Neural cell (in vitro differentiated cells): ENCODE data around the gene HOXD8. TPM values are rescaled to one million over a fixed set of nuclear protein-coding genes. Genes with fewer than 3 reads are reported as not detected.

Experiments used
- H2AFZ ChIP-seq: fragments of 200-600, 300-800 bp; sonication (generic), shearing (Covaris generic); 2 replicates; pipeline ENCODE4 v1.6.0; 2014; ENCODE audit warnings: low read depth, mild to moderate bottlenecking, antibody characterized with exemption, low read length, moderate library complexity
- H3F3A ChIP-seq: fragments of 200-600 bp; shearing (Covaris generic); 2 replicates; pipeline ENCODE4 v1.6.1; 2016; ENCODE audit warnings: mild to moderate bottlenecking, moderate library complexity, mixed read lengths, antibody characterized with exemption, low read length; ENCODE audit not compliant: insufficient read depth, poor library complexity, severe bottlenecking
- H3K27ac ChIP-seq: fragments of 200-600, 300-800 bp; sonication (generic), shearing (Covaris generic); 2 replicates; pipeline ENCODE4 v1.5.1; 2014; ENCODE audit warnings: mild to moderate bottlenecking, low read length, moderate library complexity
- H3K27me3 ChIP-seq: fragments of 300-800, 200-600 bp; sonication (generic), shearing (Covaris generic); 2 replicates; pipeline ENCODE4 v1.6.0; 2014; ENCODE audit warnings: mild to moderate bottlenecking, low read depth, low read length, moderate library complexity; ENCODE audit not compliant: insufficient read depth
- H3K36me3 ChIP-seq: fragments of 300-800, 200-600 bp; sonication (generic), shearing (Covaris generic); 2 replicates; pipeline ENCODE4 v1.5.1; 2014; ENCODE audit warnings: mild to moderate bottlenecking, antibody characterized with exemption, low read length, moderate library complexity; ENCODE audit not compliant: insufficient read depth
- H3K4me2 ChIP-seq: fragments of 300-800, 200-600 bp; sonication (generic), shearing (Covaris generic); 2 replicates; pipeline ENCODE4 v1.6.0; 2014; ENCODE audit warnings: mild to moderate bottlenecking, low read length
- H3K4me3 ChIP-seq: fragments of 300-800, 200-600 bp; sonication (generic), shearing (Covaris generic); 2 replicates; pipeline ENCODE4 v1.5.1; 2014; ENCODE audit warnings: mild to moderate bottlenecking, low read length, moderate library complexity
- H3K79me2 ChIP-seq: fragments of 200-600 bp; shearing (Covaris generic); replicated peaks from 2 replicates; pipeline ENCODE4 v1.6.0; 2014; ENCODE audit warnings: mild to moderate bottlenecking, low read length, moderate library complexity; ENCODE audit not compliant: insufficient read depth
- H3K9ac ChIP-seq: fragments of 300-800, 200-600 bp; sonication (generic), shearing (Covaris generic); 2 replicates; pipeline ENCODE4 v1.6.1; 2016; ENCODE audit warnings: mild to moderate bottlenecking, low read length, mixed read lengths
- H3K9me2 ChIP-seq: fragments of 200-600 bp; shearing (Covaris generic); 2 replicates; pipeline ENCODE4 v1.6.1; 2016; ENCODE audit warnings: mild to moderate bottlenecking, low read length, mixed read lengths; ENCODE audit not compliant: insufficient read depth
- H3K9me3 ChIP-seq: fragments of 200-600, 300-800 bp; sonication (generic), shearing (Covaris generic); 2 replicates; pipeline ENCODE4 v1.6.1; 2016; ENCODE audit warnings: mild to moderate bottlenecking, mixed run types, low read length, moderate library complexity, mixed read lengths
- H4K20me1 ChIP-seq: fragments of 200-600 bp; shearing (Covaris generic); 2 replicates; pipeline ENCODE4 v1.6.1; 2016; ENCODE audit warnings: mild to moderate bottlenecking, mixed run types; ENCODE audit not compliant: insufficient read depth
- EP300 ChIP-seq: fragments of 450-650 bp; conservative IDR thresholded peaks from 2 replicates; pipeline ENCODE4 v1.6.1; 2014; ENCODE audit warnings: antibody characterized with exemption, mild to moderate bottlenecking, moderate library complexity; ENCODE audit not compliant: poor library complexity, severe bottlenecking
- EZH2 ChIP-seq: fragments of 200-600, 300-800 bp; shearing (Covaris generic), sonication (generic); IDR thresholded peaks from 2 replicates; pipeline ENCODE4 v1.6.1; 2014; ENCODE audit warnings: antibody characterized with exemption, low read length, borderline replicate concordance, mild to moderate bottlenecking; ENCODE audit not compliant: insufficient read depth, poor library complexity, severe bottlenecking
- MXI1 ChIP-seq: fragments of 450-650 bp; conservative IDR thresholded peaks from 2 replicates; pipeline ENCODE4 v1.6.1; 2014; ENCODE audit warnings: antibody characterized with exemption, mild to moderate bottlenecking; ENCODE audit not compliant: poor library complexity, severe bottlenecking
- POLR2AphosphoS5 ChIP-seq: IDR thresholded peaks from 2 replicates; pipeline ENCODE4 v1.6.1; 2012
- RAD21 ChIP-seq: fragments of 450-650 bp; conservative IDR thresholded peaks from 2 replicates; pipeline ENCODE4 v1.6.1; 2014; ENCODE audit warnings: antibody characterized with exemption, mild to moderate bottlenecking, moderate library complexity
- SMC3 ChIP-seq: fragments of 450-650 bp; conservative IDR thresholded peaks from 2 replicates; pipeline ENCODE4 v1.6.1; 2014; ENCODE audit warnings: antibody characterized with exemption, mild to moderate bottlenecking, moderate library complexity; ENCODE audit not compliant: poor library complexity
- TAF1 ChIP-seq: IDR thresholded peaks from 2 replicates; pipeline ENCODE4 v1.6.1; 2012; ENCODE audit warnings: low read depth
- polyA plus RNA-seq: library from polyadenylated mRNA; depleted of rRNA; stranded (reverse); fragments of >200 nt; gene quantifications from 2 replicates; pipeline ENCODE4 v1.2.3, GENCODE V29; 2014
- TF ChIP-seq, protein P1 (sequence below): fragments of 450-650 bp; IDR thresholded peaks from 2 replicates; pipeline ENCODE4 v1.5.1; 2014; ENCODE audit warnings: antibody characterized with exemption, mild to moderate bottlenecking, moderate library complexity; ENCODE audit not compliant: poor library complexity, severe bottlenecking
- TF ChIP-seq, protein P2 (sequence below): IDR thresholded peaks from 2 replicates; pipeline ENCODE4 v1.6.1; 2012; ENCODE audit warnings: borderline replicate concordance

Gene HOXD8
- polyA plus RNA-seq, 1 donor from 2014 or later = not detected

DNA sequence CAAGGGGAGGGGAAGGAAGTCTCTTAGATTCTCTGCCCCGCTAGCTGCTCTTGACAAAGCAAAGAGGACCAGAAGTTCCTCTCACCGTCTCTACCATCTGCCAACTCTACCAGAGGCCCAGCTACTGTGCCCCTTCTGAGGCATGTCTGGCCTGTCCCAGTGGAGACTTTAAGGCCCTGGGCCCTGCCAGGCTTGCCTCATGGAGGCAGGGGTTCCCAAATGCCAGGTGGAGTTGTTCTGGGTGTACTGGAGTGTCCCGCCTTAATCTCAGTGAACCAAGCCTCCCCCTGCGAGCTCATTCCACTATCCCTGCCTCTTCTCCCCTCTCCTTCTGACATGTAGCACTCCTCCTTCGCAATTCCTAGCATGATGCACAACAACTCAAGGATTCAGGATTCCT lies 27.7 kb upstream of the HOXD8 start:
- Histone ChIP-seq H3K9me3 (peaks cover 7% of the 10 kb centered on the region), H3K36me3 (no peaks in the 10 kb centered on the region), H3K9me2 (no peaks in the 10 kb centered on the region), H3K9ac (no peak overlapping the region), H3K4me2 (no peak overlapping the region), H3K79me2 (no peaks in the 10 kb centered on the region), H2AFZ (no peak overlapping the region), H3K27me3 (peaks cover 100% of the 10 kb centered on the region), H3K27ac (no peak overlapping the region), H4K20me1 (no peaks in the 10 kb centered on the region), H3K4me3 (no peak overlapping the region), H3F3A (no peaks in the 10 kb centered on the region)
- TF ChIP-seq POLR2AphosphoS5 (no peak), EP300 (no peak), TAF1 (no peak), MXI1 (no peak), SMC3 (no peak), EZH2 (no peak), RAD21 (no peak)
- TF ChIP-seq, protein P1, sequence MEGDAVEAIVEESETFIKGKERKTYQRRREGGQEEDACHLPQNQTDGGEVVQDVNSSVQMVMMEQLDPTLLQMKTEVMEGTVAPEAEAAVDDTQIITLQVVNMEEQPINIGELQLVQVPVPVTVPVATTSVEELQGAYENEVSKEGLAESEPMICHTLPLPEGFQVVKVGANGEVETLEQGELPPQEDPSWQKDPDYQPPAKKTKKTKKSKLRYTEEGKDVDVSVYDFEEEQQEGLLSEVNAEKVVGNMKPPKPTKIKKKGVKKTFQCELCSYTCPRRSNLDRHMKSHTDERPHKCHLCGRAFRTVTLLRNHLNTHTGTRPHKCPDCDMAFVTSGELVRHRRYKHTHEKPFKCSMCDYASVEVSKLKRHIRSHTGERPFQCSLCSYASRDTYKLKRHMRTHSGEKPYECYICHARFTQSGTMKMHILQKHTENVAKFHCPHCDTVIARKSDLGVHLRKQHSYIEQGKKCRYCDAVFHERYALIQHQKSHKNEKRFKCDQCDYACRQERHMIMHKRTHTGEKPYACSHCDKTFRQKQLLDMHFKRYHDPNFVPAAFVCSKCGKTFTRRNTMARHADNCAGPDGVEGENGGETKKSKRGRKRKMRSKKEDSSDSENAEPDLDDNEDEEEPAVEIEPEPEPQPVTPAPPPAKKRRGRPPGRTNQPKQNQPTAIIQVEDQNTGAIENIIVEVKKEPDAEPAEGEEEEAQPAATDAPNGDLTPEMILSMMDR = no peak
- TF ChIP-seq, protein P2, sequence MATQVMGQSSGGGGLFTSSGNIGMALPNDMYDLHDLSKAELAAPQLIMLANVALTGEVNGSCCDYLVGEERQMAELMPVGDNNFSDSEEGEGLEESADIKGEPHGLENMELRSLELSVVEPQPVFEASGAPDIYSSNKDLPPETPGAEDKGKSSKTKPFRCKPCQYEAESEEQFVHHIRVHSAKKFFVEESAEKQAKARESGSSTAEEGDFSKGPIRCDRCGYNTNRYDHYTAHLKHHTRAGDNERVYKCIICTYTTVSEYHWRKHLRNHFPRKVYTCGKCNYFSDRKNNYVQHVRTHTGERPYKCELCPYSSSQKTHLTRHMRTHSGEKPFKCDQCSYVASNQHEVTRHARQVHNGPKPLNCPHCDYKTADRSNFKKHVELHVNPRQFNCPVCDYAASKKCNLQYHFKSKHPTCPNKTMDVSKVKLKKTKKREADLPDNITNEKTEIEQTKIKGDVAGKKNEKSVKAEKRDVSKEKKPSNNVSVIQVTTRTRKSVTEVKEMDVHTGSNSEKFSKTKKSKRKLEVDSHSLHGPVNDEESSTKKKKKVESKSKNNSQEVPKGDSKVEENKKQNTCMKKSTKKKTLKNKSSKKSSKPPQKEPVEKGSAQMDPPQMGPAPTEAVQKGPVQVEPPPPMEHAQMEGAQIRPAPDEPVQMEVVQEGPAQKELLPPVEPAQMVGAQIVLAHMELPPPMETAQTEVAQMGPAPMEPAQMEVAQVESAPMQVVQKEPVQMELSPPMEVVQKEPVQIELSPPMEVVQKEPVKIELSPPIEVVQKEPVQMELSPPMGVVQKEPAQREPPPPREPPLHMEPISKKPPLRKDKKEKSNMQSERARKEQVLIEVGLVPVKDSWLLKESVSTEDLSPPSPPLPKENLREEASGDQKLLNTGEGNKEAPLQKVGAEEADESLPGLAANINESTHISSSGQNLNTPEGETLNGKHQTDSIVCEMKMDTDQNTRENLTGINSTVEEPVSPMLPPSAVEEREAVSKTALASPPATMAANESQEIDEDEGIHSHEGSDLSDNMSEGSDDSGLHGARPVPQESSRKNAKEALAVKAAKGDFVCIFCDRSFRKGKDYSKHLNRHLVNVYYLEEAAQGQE = no peak

DNA sequence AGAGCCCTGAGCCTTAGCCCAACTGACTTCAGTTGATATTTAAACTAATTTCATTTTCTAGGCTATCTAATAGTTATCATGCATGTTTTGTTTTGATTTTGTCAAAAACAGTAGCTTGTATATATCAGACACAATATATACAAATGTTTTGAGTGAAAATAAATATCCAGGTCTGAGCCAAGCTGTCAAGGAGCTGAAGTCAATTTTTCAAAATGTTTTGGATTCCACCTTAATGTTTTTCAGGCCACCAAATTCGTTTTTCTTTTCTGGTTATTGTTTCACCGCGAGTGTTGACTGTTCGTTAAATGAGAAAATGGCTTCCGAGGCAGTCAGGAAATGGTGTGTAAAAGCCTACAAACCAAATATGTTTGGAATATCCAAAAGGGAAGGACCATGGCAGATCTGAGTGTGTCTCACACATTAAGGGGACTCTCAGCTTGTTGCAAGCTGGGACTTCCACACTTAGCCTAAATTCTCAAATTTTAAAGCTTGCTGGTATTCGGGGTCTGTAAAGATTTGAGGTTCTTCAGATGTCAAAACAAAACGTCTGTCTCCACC lies 27.1 kb upstream of the HOXD8 start:
- Histone ChIP-seq H3K4me3 (no peak overlapping the region), H3K79me2 (no peaks in the 10 kb centered on the region), H3K27ac (no peak overlapping the region), H3K27me3 (peaks cover 100% of the 10 kb centered on the region), H3K4me2 (no peak overlapping the region), H4K20me1 (no peaks in the 10 kb centered on the region), H3K9me3 (peaks cover 7% of the 10 kb centered on the region), H3K9me2 (no peaks in the 10 kb centered on the region), H3K9ac (no peak overlapping the region), H3K36me3 (no peaks in the 10 kb centered on the region), H2AFZ (no peak overlapping the region), H3F3A (no peaks in the 10 kb centered on the region)
- no peak for TF ChIP-seq TAF1
- TF ChIP-seq, protein P1 = no peak
- TF ChIP-seq RAD21 = no peak
- TF ChIP-seq POLR2AphosphoS5 = no peak
- TF ChIP-seq EZH2 = no peak
- no peak for TF ChIP-seq EP300
